Astrocyte (in vitro differentiated cells and primary cell): ENCODE data around the gene HSPBP1. TPM values are rescaled to one million over a fixed set of nuclear protein-coding genes. Genes with fewer than 3 reads are reported as not detected.

ENCODE experiments used
- DNase-seq: peaks from one replicate; pipeline ENCODE4 v3.0.0-alpha.2; 2010; ENCODE audit warnings: low read depth
- FAIRE-seq: peaks from 2 replicates; lab custom pipeline; 2011; peaks lifted over from hg19 to GRCh38; lab: Jason Lieb, UNC
- H2AFZ ChIP-seq: 2 replicates; pipeline ENCODE4 v1.6.0; 2012; ENCODE audit warnings: low read depth, low read length, inconsistent platforms
- H3K27ac ChIP-seq: 2 replicates; pipeline ENCODE4 v1.5.1; 2011; ENCODE audit warnings: low read depth, low read length, inconsistent platforms
- H3K27me3 ChIP-seq: 2 replicates; pipeline ENCODE4 v1.6.0; 2011; ENCODE audit warnings: low read length, inconsistent platforms; ENCODE audit not compliant: insufficient read depth
- H3K36me3 ChIP-seq: 2 replicates; pipeline ENCODE4 v1.5.1; 2011; ENCODE audit warnings: low read length, inconsistent platforms; ENCODE audit not compliant: insufficient read depth
- H3K4me1 ChIP-seq: 2 replicates; pipeline ENCODE4 v1.5.1; 2011; ENCODE audit warnings: low read length, inconsistent platforms; ENCODE audit not compliant: insufficient read depth
- H3K4me2 ChIP-seq: 2 replicates; pipeline ENCODE4 v1.6.0; 2012; ENCODE audit warnings: low read length, inconsistent platforms
- H3K4me3 ChIP-seq: 2 replicates; pipeline ENCODE4 v1.5.1; 2011; ENCODE audit warnings: low read depth, mild to moderate bottlenecking, low read length, inconsistent platforms; ENCODE audit not compliant: insufficient read depth
- H3K79me2 ChIP-seq: 2 replicates; pipeline ENCODE4 v1.6.0; 2012; ENCODE audit warnings: mild to moderate bottlenecking, low read length, inconsistent platforms; ENCODE audit not compliant: insufficient read depth
- H3K9ac ChIP-seq: 2 replicates; pipeline ENCODE4 v1.6.0; 2012; ENCODE audit warnings: mild to moderate bottlenecking, low read length, inconsistent platforms
- H3K9me3 ChIP-seq: 2 replicates; pipeline ENCODE4 v1.5.1; 2012; ENCODE audit warnings: low read depth, mild to moderate bottlenecking, low read length, inconsistent platforms; ENCODE audit not compliant: insufficient read depth
- H4K20me1 ChIP-seq: 2 replicates; pipeline ENCODE4 v1.6.0; 2012; ENCODE audit warnings: low read length, inconsistent platforms; ENCODE audit not compliant: insufficient read depth
- H3K27ac Mint-ChIP-seq: one replicate; pipeline ENCODE4 v1.8.0; 2021; ENCODE audit warnings: mild to moderate bottlenecking, mixed read lengths; ENCODE audit not compliant: unreplicated experiment
- H3K27me3 Mint-ChIP-seq: one replicate; pipeline ENCODE4 v1.8.0; 2021; ENCODE audit warnings: low read depth, mixed read lengths; ENCODE audit not compliant: unreplicated experiment
- H3K36me3 Mint-ChIP-seq: one replicate; pipeline ENCODE4 v1.8.0; 2021; ENCODE audit warnings: low read depth, mixed read lengths; ENCODE audit not compliant: unreplicated experiment
- H3K4me1 Mint-ChIP-seq: one replicate; pipeline ENCODE4 v1.8.0; 2021; ENCODE audit warnings: low read depth, mixed read lengths; ENCODE audit not compliant: unreplicated experiment
- H3K4me3 Mint-ChIP-seq: one replicate; pipeline ENCODE4 v1.8.0; 2021; ENCODE audit warnings: mild to moderate bottlenecking, moderate library complexity, mixed read lengths; ENCODE audit not compliant: unreplicated experiment
- H3K9me3 Mint-ChIP-seq: one replicate; pipeline ENCODE4 v1.8.0; 2021; ENCODE audit warnings: mild to moderate bottlenecking, mixed read lengths; ENCODE audit not compliant: unreplicated experiment
- CTCF ChIP-seq: IDR thresholded peaks from 2 replicates; pipeline ENCODE4 v1.5.1; 2011; ENCODE audit warnings: low read depth, mild to moderate bottlenecking, inconsistent platforms, low read length, moderate library complexity; ENCODE audit not compliant: insufficient read depth
- EZH2 ChIP-seq: IDR thresholded peaks from 2 replicates; pipeline ENCODE4 v1.6.1; 2012; ENCODE audit warnings: mild to moderate bottlenecking, low read length, inconsistent platforms; ENCODE audit not compliant: insufficient read depth
- total RNA-seq: library from RNA; stranded (reverse); gene quantifications from 2 replicates; pipeline ENCODE4 v1.2.1, GENCODE V29; 2021

The HSPBP1 gene
- total RNA-seq, 1 donor from 2014 or later: 34.8 TPM

DNA sequence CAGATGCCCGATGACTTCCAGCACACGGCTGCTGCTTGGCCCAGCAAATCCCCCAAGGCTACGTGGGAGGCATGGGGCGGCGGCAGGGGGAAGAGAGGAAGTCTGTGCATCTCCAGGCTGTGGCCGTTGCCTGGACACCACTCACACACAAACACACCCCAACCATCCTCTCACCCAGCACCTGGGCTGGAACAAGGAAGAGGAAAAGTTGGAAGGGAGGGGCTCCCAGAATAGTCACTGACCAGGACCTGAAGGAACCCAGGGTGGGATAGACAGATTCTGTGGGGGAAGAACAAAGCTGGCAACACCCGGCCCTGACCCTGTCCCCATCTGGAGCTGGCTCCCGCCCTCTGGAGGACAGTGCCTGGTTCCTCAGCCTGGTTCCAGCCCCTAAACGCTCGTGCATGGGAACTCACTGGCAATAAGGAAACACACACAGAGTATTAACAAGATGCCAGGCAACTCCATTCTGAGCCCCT lies 32.2 kb downstream of the HSPBP1 start:
- peaks cover 10% of the 10 kb centered on the region for H3K36me3 Mint-ChIP-seq
- no peaks in the 10 kb centered on the region for H3K27me3 ChIP-seq
- H3K9me3 Mint-ChIP-seq: no peaks in the 10 kb centered on the region
- peak overlapping the region; percentile 6 for H3K9ac ChIP-seq
- H2AFZ ChIP-seq: no peak overlapping the region
- H3K4me3 ChIP-seq: no peak overlapping the region
- peaks cover 67% of the 10 kb centered on the region for H3K79me2 ChIP-seq
- H3K4me1 Mint-ChIP-seq: peaks cover 19% of the 10 kb centered on the region
- no peaks in the 10 kb centered on the region for H3K9me3 ChIP-seq
- H3K4me1 ChIP-seq: peaks cover 16% of the 10 kb centered on the region
- no peak overlapping the region for H3K27ac Mint-ChIP-seq
- peak overlapping the region; percentile 3 for H3K27ac ChIP-seq
- TF ChIP-seq EZH2 (no peak), CTCF (no peak)
- peaks cover 83% of the 10 kb centered on the region for H4K20me1 ChIP-seq
- H3K36me3 ChIP-seq: peaks cover 2% of the 10 kb centered on the region
- no peak overlapping the region for H3K4me3 Mint-ChIP-seq
- H3K4me2 ChIP-seq: no peak overlapping the region
- H3K27me3 Mint-ChIP-seq: no peaks in the 10 kb centered on the region
- FAIRE-seq: no peak
- DNase-seq: peak; percentile 16

DNA sequence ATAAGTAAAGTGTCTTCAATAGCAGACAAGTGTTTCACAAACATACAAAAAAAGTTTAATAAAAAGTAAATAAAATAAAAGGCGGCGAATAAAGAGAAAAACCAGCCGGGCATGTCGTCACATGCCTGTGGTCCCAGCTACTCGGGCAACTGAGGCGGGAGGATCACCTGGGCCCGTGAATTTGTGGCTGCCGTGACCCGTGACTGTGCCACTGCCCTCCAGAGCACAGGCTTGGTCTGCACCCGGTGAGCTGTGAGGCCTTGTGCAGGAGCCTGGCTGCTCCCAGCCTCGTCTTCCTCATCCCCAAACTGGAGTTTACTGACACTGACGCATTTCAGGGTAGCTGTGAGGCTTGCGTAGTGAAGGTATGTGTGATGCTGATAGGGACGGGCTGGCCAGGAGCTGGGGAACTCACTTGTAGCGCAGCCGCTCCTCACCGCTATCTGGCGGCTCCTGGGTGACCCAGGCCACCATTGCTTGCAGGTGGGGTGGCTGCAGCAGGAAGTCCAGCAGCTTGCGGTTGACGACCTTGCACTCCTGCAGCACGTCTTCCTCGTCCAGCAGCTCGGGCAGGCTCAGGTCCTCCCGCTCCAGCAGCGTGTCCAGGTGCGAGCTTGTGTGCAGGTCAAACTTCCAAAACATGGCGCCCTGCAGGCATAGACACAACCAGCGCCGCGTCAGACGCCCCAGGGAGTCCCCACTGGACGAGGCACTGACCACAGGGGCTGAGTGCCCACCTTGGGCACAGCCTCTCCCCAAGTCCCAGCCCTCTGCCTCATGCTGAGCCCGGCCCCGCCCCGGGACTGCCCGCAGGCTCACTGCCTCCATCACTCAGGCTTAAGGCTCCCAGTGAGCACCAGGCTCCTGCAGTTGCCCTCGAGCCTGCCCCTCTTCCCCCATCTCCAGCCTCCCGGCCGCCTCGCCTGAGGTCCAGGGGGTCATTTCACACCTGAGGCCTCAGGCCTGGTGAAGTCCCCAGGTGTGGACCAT lies 33.2 kb downstream of the HSPBP1 start:
- H3K9me3 ChIP-seq: no peaks in the 10 kb centered on the region
- H3K4me3 ChIP-seq: no peak overlapping the region
- H3K36me3 Mint-ChIP-seq: peaks cover 8% of the 10 kb centered on the region
- peaks cover 13% of the 10 kb centered on the region for H3K4me1 ChIP-seq
- no peak overlapping the region for H3K4me2 ChIP-seq
- no peak overlapping the region for H2AFZ ChIP-seq
- no peak overlapping the region for H3K27ac ChIP-seq
- no peak overlapping the region for H3K9ac ChIP-seq
- peaks cover 58% of the 10 kb centered on the region for H3K79me2 ChIP-seq
- H3K4me3 Mint-ChIP-seq: no peak overlapping the region
- H3K27ac Mint-ChIP-seq: no peak overlapping the region
- TF ChIP-seq CTCF (no peak), EZH2 (no peak)
- H3K36me3 ChIP-seq: peaks cover 2% of the 10 kb centered on the region
- H3K9me3 Mint-ChIP-seq: no peaks in the 10 kb centered on the region
- peaks cover 80% of the 10 kb centered on the region for H4K20me1 ChIP-seq
- no peaks in the 10 kb centered on the region for H3K27me3 Mint-ChIP-seq
- no peaks in the 10 kb centered on the region for H3K27me3 ChIP-seq
- FAIRE-seq (no peak), DNase-seq (no peak)
- H3K4me1 Mint-ChIP-seq: peaks cover 17% of the 10 kb centered on the region
